GM10248 (cell line): Measurements from ENCODE around the gene DCDC1.

ENCODE experiments used
- CTCF ChIA-PET: fragments of 300-600 bp; sonication (Branson Sonifier 250); formaldehyde crosslinking; extraction: SDS; loops from one replicate; lab custom pipeline; 2021; ENCODE audit warnings: antibody characterized with exemption; lab: Yijun Ruan, JAX
- POLR2A ChIA-PET: fragments of 350-650 bp; sonication (Branson Sonifier 250); formaldehyde crosslinking; extraction: SDS; loops from one replicate; lab custom pipeline; 2020; ENCODE audit warnings: antibody characterized with exemption; lab: Yijun Ruan, JAX
- DNase-seq: peaks from one replicate; pipeline ENCODE4 v3.0.0; 2012; ENCODE audit errors: extremely low spot score
- CTCF ChIP-seq: IDR thresholded peaks from 2 replicates; pipeline ENCODE4 v1.5.1; 2012; ENCODE audit warnings: mild to moderate bottlenecking, low read depth; ENCODE audit errors: extremely low read depth, missing control alignments, control extremely low read depth

DCDC1 gene

DNA sequence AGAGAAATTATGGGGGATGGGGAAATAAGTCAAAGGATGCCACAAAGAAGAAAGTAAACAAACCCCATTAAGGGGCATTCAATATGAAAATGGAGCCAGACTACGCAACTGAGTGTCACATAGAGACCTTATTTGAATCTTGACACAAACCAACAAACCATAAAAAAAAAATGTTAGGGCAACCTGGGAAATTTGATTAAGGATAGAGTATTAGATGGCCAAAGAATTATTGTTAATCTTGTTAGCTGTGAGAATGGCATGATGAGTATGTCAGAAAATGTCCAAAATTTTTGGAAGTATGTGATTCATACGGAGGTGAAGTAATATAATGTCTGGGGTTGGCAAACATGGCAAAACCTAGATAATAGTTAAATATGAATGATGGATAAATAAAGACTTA lies 461.3 kb downstream of the DCDC1 start:
- ChIA-PET POLR2A (no interaction called here), CTCF (no interaction called here)
- no peak for DNase-seq
- TF ChIP-seq CTCF, result no peak

GRCh38 chr11:30902929-30903328 lies 466.6 kb downstream of the DCDC1 start:
- DNase-seq, result no peak
- ChIA-PET POLR2A (no interaction called here), CTCF (interaction anchor here (0.8 to 1.2 kb wide), 2 partner anchors 9 to 15 kb away, joined by 3 to 4 read pairs; no protein-coding TSS in a partner anchor)
- TF ChIP-seq CTCF, result no peak

DNA sequence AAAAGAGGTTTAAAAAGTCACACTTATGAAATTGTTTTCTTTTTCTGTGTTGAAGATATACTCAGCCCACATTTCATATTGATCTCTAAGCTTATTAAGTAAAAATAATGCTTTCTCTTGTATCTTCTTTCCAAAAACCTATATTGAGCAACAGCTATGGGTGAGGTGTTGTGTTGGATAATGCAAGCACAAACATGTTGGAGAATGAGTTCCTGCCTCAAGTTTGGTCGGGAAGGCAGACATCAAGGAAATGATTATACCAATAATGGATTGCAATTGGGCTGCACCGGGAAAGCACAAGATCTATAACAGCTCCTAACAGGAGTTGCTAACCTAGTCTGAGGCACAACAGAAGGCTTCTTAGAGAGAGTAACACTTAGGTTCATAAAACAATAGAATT lies 474.5 kb downstream of the DCDC1 start:
- CTCF ChIA-PET, result interaction anchor here (1.1 to 2.1 kb wide), 6 partner anchors 9 to 23 kb away, joined by 3 to 6 read pairs (median 4); no protein-coding TSS in a partner anchor
- TF ChIP-seq CTCF, result no peak
- no peak for DNase-seq
- POLR2A ChIA-PET, result no interaction called here

- DNase-seq, result no peak
- ChIA-PET CTCF (interaction anchor here (1.6 to 2.0 kb wide), 2 partner anchors 14 to 15 kb away, joined by 4 read pairs; no protein-coding TSS in a partner anchor), POLR2A (no interaction called here)
- no peak for TF ChIP-seq CTCF
These were observed 476.2 kb downstream of the DCDC1 start for GRCh38 chr11:30893318-30893717.

DNA sequence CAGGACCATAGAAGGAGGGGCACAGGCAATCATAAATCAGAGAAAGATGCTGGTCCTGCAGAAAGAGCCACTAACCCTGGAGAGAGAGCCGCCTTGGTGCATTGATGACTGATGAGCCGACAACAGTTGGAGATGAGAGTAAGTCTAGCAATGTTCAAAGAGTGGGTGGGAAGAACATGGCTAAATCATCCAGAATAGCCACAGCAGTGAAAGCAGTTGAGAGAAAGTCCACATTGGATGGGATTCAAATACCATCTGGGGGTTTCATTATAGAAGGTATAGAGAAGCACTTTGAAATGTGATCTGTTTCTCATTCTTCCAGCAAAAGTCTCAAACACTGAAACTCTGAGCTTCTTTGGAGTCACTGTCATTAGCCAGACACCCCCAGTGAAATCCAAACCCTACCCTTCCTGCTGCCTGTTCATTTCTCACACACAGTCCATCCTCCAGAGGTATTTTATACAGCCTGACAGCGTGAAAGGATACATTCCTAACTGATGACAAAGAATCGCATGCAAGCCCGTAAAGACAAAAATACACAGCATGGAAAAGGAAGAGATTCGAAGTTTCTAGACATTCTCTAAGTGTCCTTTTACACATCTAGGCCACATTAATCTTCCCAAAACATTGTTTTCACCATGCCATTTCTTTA lies 480.3 kb downstream of the DCDC1 start:
- DNase-seq, result no peak
- TF ChIP-seq CTCF, result no peak
- ChIA-PET POLR2A (no interaction called here), CTCF (no interaction called here)

DNA sequence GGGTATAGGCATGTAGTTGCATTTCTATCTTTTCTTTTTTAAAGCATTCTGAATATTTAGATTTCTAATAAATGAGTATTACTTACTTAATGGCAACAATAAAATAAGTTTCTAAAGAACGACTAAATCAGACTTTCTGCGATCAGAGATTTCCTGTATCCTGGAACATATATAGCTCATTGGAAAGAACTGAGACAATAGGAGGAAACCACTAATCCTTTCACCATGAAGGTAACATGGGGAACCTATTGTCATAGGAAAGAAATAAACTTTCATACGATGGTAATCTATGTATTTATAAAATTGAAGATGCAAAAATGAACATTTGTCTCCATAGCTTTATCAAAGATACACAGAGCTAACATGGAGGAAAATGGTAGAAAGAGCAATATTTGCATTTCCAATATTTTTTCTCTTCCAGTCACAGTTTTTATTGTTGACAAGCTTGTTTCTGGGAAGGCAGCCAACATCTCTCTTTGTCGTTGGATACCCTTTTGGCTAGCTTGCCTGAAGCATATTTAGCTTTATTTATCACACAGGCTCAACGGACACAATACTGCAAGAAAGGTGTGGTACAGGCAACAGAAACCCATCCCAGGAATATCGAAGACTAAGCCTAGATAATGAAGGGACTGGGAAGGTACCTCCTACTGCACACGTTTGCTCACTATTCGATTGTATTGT lies 490.1 kb downstream of the DCDC1 start:
- TF ChIP-seq CTCF, result no peak
- CTCF ChIA-PET, result interaction anchor here (0.6 to 1.2 kb wide), 2 partner anchors 15 to 19 kb away, joined by 3 to 4 read pairs; no protein-coding TSS in a partner anchor
- POLR2A ChIA-PET, result no interaction called here
- DNase-seq, result no peak
